MCF 10A (cell line): ENCODE measurements around the gene TMED10. TPM values are rescaled to one million over a fixed set of nuclear protein-coding genes. Genes with fewer than 3 reads are reported as not detected.
A peak's percentile ranks its signal among the peaks of the same experiment; 100 is the strongest.

Source experiments
- BruUV-seq: library from RNA; stranded (reverse); fragments of 400-500 nt; replicated peaks from 2 replicates; lab custom pipeline; 2021; lab: Mats Ljungman, UMichigan
- CTCF ChIA-PET: fragments of 300-600 bp; sonication (Branson Sonifier 250); formaldehyde crosslinking; extraction: SDS; loops from one replicate; lab custom pipeline; 2021; ENCODE audit warnings: antibody characterized with exemption, inconsistent platforms; lab: Yijun Ruan, JAX
- POLR2A ChIA-PET: fragments of 300-600, 350-650 bp; sonication (Branson Sonifier 250); formaldehyde crosslinking; extraction: SDS; loops from one replicate; lab custom pipeline; 2020; ENCODE audit warnings: antibody characterized with exemption, inconsistent platforms; lab: Yijun Ruan, JAX
- DNase-seq: peaks from one replicate; pipeline ENCODE4 v3.0.0-alpha.2; 2018; ENCODE audit not compliant: unreplicated experiment
- H3K27ac Mint-ChIP-seq: one replicate; pipeline ENCODE4 v1.8.0; 2022; ENCODE audit warnings: mild to moderate bottlenecking, low read depth, mixed read lengths; ENCODE audit not compliant: unreplicated experiment
- H3K27me3 Mint-ChIP-seq: one replicate; pipeline ENCODE4 v1.8.0; 2022; ENCODE audit warnings: mixed read lengths; ENCODE audit not compliant: insufficient read depth, unreplicated experiment
- H3K36me3 Mint-ChIP-seq: one replicate; pipeline ENCODE4 v1.8.0; 2022; ENCODE audit warnings: mild to moderate bottlenecking, moderate library complexity, mixed read lengths; ENCODE audit not compliant: insufficient read depth, unreplicated experiment
- H3K4me1 Mint-ChIP-seq: one replicate; pipeline ENCODE4 v1.8.0; 2022; ENCODE audit warnings: mixed read lengths; ENCODE audit not compliant: insufficient read depth, unreplicated experiment
- H3K4me3 Mint-ChIP-seq: one replicate; pipeline ENCODE4 v1.8.0; 2022; ENCODE audit warnings: mild to moderate bottlenecking, moderate library complexity, mixed read lengths; ENCODE audit not compliant: unreplicated experiment
- H3K9me3 Mint-ChIP-seq: one replicate; pipeline ENCODE4 v1.8.0; 2022; ENCODE audit warnings: mixed read lengths; ENCODE audit not compliant: unreplicated experiment
- CTCF ChIP-seq: fragments of 200-600 bp; IDR thresholded peaks from one replicate; pipeline ENCODE4 v1.8.0; 2022; ENCODE audit warnings: antibody characterized with exemption, mild to moderate bottlenecking; ENCODE audit not compliant: unreplicated experiment
- intact Hi-C: fragments of 100-400 bp; cut with micrococcal nuclease; formaldehyde crosslinking; loops from 2 replicates; pipeline ENCODE4 v1.14.1; 2022
- total RNA-seq: library from RNA; stranded (reverse); gene quantifications from 2 replicates; pipeline ENCODE4 v1.2.3, GENCODE V29; 2022

The TMED10 gene
- total RNA-seq, 1 experiment from 2014 or later = 454 TPM

DNA sequence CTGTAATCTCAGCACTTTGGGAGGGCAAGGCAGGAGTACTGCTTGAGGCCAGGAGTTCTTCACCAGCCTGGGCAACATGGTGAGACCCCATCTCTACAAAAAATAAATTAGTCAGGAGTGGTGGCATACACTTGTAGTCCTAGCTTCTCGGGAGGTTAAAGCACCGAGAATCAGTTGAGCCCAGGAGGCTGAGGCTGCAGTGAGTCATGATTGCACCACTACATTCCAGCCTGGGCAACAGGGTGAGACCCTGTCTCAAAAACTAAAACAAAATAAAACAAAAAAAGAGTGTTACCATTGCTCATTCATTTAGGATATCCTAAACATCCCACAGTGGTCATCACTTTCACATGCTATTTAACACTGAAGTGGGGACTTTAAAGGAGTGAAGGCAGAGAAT is 57.4 kb downstream of the TMED10 start:
- CTCF ChIA-PET = interaction anchor here (0.8 to 1.3 kb wide), 3 partner anchors 14 to 176 kb away, joined by 3 to 5 read pairs (median 3); no protein-coding TSS in a partner anchor
- peaks cover 89% of the 10 kb centered on the region for H3K36me3 Mint-ChIP-seq

GRCh38 chr14:75113932-75114539 is 62.4 kb downstream of the TMED10 start:
- Mint-ChIP-seq H3K4me3 (no peak overlapping the region), H3K4me1 (no peaks in the 10 kb centered on the region), H3K9me3 (no peaks in the 10 kb centered on the region), H3K36me3 (peaks cover 95% of the 10 kb centered on the region), H3K27me3 (no peaks in the 10 kb centered on the region), H3K27ac (no peak overlapping the region)
- TF ChIP-seq CTCF = no peak
- intact Hi-C loops = no loop called here
- DNase-seq = no peak
- BruUV-seq = no TSS peak
- ChIA-PET POLR2A (no interaction called here), CTCF (no interaction called here)

More for the DNA sequence above, 57.4 kb downstream of the TMED10 start:
- TF ChIP-seq CTCF = no peak
- Mint-ChIP-seq H3K27ac (no peak overlapping the region), H3K9me3 (no peaks in the 10 kb centered on the region), H3K4me3 (no peak overlapping the region), H3K4me1 (peaks cover 4% of the 10 kb centered on the region), H3K27me3 (no peaks in the 10 kb centered on the region)
- no TSS peak for BruUV-seq
- intact Hi-C loops = no loop called here
- peak; percentile 39 for DNase-seq
- POLR2A ChIA-PET = interaction anchor here (2.1 kb wide), 1 partner anchor 180 kb away, joined by 5 read pairs; no protein-coding TSS in a partner anchor

DNA sequence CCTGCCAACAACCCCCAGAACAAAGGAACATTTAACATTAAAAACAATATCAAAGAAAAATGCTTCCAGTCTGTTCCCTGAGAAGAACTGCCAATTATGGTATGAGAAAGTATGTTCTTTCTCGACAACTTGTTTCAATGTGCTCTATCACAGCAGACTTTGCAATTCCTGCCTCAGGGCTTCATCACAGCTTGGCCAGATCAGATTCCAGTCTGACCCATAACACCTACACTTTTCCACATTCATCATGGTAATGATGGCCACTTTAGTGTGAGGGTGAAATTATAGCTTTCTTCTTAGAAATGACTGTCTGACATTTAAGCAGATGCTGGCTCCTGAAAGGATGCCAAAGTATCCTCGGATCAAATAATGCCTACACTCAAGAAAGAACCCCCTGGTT is 66.5 kb downstream of the TMED10 start:
- intact Hi-C loops = no loop called here
- no peaks in the 10 kb centered on the region for H3K27me3 Mint-ChIP-seq
- TF ChIP-seq CTCF = no peak
- POLR2A ChIA-PET = no interaction called here
- no peak overlapping the region for H3K4me3 Mint-ChIP-seq
- H3K27ac Mint-ChIP-seq = no peak overlapping the region
- no peak for DNase-seq
- no TSS peak for BruUV-seq
- H3K9me3 Mint-ChIP-seq = no peaks in the 10 kb centered on the region
- H3K36me3 Mint-ChIP-seq = peaks cover 98% of the 10 kb centered on the region
- CTCF ChIA-PET = interaction anchor here (0.8 to 0.9 kb wide), 2 partner anchors 22 to 451 kb away, joined by 3 read pairs; no protein-coding TSS in a partner anchor
- H3K4me1 Mint-ChIP-seq = no peaks in the 10 kb centered on the region

DNA sequence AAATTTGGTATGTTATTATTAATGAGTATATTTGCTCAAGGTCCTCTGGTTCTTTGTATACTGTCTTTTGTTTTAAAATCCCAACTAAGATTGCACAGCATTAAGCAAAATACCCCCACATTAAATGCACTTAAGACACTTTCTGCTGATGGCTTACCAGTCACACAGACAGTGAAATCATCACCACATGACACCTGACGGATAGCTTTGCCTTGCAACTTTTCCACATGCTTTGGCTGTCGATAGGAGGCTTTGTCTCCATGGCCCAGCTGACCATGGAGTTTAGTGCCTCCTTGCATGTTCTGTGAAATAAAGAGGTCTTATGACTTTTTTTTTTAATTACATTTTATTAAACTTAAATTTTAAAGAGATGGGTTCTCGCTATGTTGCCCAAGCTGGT is 69.2 kb downstream of the TMED10 start:
- CTCF ChIA-PET = interaction anchor here (0.6 to 1.8 kb wide), 4 partner anchors 19 to 322 kb away, joined by 3 to 12 read pairs (median 4); no protein-coding TSS in a partner anchor
- no peaks in the 10 kb centered on the region for H3K4me1 Mint-ChIP-seq
- intact Hi-C loops = no loop called here
- POLR2A ChIA-PET = interaction anchor here (1.2 kb wide), 2 partner anchors 9 to 17 kb away, joined by 6 to 7 read pairs; no protein-coding TSS in a partner anchor
- H3K9me3 Mint-ChIP-seq = no peaks in the 10 kb centered on the region
- TF ChIP-seq CTCF = no peak
- DNase-seq = no peak
- H3K36me3 Mint-ChIP-seq = peaks cover 99% of the 10 kb centered on the region
- no peak overlapping the region for H3K4me3 Mint-ChIP-seq
- no peak overlapping the region for H3K27ac Mint-ChIP-seq
- no TSS peak for BruUV-seq
- H3K27me3 Mint-ChIP-seq = no peaks in the 10 kb centered on the region
